T-helper 2 cell treated with Interferon-gamma antibody and Interleukin-4, amounts not matched to agents 5 μg/mL and 100 μg/mL, for 36 hours (primary cell): Measurements from ENCODE around the gene IFIT1.

Experiments
- DNase-seq: peaks from one replicate; pipeline ENCODE4 v3.0.0; 2021; ENCODE audit warnings: low spot score
- H3K27ac Mint-ChIP-seq: one replicate; pipeline ENCODE4 v1.8.0; 2021; ENCODE audit warnings: mild to moderate bottlenecking, mixed read lengths
- H3K27me3 Mint-ChIP-seq: one replicate; pipeline ENCODE4 v1.8.0; 2021; ENCODE audit warnings: low read depth, mixed read lengths
- H3K36me3 Mint-ChIP-seq: one replicate; pipeline ENCODE4 v1.8.0; 2021; ENCODE audit warnings: low read depth, mixed read lengths
- H3K4me1 Mint-ChIP-seq: one replicate; pipeline ENCODE4 v1.8.0; 2021; ENCODE audit warnings: low read depth, mixed read lengths
- H3K4me3 Mint-ChIP-seq: one replicate; pipeline ENCODE4 v1.8.0; 2022; ENCODE audit warnings: mild to moderate bottlenecking, moderate library complexity, mixed read lengths
- H3K9me3 Mint-ChIP-seq: one replicate; pipeline ENCODE4 v1.8.0; 2021; ENCODE audit warnings: mixed read lengths

IFIT1 gene

DNA sequence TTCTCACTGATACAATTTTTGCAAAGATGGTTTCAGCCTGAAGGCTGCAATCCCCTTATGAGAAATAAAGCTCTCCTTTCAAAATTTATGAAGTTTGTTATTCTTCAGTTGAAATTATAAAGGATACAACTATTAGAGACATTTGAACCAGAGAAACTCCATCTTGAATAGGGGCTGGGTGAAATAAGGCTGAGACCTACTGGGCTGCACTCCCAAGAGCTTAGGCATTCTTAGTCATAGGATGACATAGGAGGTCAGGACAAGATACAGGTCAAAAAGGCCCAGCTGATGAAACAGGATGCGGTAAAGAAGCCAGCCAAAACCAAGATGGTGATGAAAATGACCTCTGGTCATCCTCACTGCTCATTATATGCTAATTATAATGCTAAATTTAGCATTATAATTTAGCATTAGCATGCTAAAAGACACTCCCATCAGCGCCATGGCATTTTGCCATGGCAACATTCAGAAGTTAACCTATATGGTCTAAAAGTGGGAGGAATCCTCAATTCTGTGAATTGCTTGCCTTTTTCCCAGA, 37.0 kb upstream of the IFIT1 start:
- no peak for DNase-seq
- Mint-ChIP-seq H3K27me3 (peaks cover 62% of the 10 kb centered on the region), H3K4me1 (peaks cover 18% of the 10 kb centered on the region), H3K27ac (no peak overlapping the region), H3K9me3 (no peaks in the 10 kb centered on the region), H3K4me3 (no peak overlapping the region), H3K36me3 (no peaks in the 10 kb centered on the region)

DNA sequence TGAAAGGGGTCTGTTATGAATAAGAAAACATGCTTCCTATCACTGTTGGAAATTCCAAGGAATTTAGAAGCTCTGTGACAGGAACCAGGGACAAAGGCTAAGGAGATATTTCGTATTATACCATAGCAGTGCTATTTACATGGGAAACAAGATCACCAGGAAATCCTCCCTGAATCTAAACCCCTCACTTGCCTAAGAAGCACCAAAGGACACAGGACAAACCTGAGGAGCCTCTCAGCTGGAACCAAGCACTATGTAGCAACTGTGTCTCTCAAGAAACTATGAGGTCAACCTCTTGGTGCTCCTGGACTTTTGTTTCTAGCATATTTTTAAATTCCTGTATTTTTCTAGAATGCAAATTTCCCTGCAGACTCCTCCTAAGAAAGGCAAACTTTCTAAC, 35.3 kb upstream of the IFIT1 start:
- H3K9me3 Mint-ChIP-seq = no peaks in the 10 kb centered on the region
- H3K27ac Mint-ChIP-seq = no peak overlapping the region
- H3K36me3 Mint-ChIP-seq = no peaks in the 10 kb centered on the region
- peaks cover 57% of the 10 kb centered on the region for H3K27me3 Mint-ChIP-seq
- peaks cover 3% of the 10 kb centered on the region for H3K4me1 Mint-ChIP-seq
- no peak for DNase-seq
- no peak overlapping the region for H3K4me3 Mint-ChIP-seq

DNA sequence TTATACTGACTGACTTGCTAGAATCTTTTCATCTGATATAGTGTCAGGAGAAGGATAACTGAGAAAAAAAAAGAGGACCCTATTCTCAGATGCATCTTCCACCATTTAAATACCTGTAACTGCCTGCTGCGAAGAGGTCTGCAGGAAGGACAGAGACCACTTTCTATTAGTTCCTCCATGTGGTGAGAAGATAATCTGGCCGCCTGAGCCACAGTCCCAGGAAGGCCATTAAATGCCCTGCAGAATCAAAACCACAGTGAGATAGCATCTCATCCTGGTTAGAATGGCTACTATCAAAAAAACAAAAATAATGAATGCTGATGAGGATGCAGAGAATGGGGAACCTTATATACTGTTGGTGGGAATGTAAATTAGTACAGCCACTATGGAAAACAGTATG, 34.4 kb upstream of the IFIT1 start:
- Mint-ChIP-seq H3K36me3 (no peaks in the 10 kb centered on the region), H3K4me1 (no peaks in the 10 kb centered on the region), H3K27me3 (peaks cover 48% of the 10 kb centered on the region), H3K27ac (no peak overlapping the region), H3K4me3 (no peak overlapping the region), H3K9me3 (no peaks in the 10 kb centered on the region)
- no peak for DNase-seq

DNA sequence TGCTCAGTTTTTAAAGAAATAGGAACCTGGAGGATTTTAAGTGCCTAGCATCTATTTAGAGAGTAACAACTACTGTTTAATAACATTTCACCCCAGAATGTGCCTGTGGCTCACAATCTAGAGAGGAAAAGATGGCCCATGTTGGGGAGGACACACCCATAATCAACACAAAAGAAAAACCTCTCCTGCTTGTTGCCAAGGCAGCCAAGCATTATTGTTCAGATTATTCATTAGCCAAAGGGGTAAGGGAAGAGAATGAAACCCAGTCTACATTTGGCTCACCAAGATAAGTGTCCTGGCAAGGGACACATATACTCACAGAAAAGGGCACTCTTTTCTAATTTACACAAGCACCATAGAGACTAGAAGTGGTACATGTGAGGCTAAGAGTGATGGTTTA, 32.3 kb upstream of the IFIT1 start:
- Mint-ChIP-seq H3K27me3 (peaks cover 39% of the 10 kb centered on the region), H3K9me3 (no peaks in the 10 kb centered on the region), H3K4me3 (no peak overlapping the region), H3K36me3 (no peaks in the 10 kb centered on the region), H3K4me1 (peaks cover 8% of the 10 kb centered on the region), H3K27ac (no peak overlapping the region)
- no peak for DNase-seq

DNA sequence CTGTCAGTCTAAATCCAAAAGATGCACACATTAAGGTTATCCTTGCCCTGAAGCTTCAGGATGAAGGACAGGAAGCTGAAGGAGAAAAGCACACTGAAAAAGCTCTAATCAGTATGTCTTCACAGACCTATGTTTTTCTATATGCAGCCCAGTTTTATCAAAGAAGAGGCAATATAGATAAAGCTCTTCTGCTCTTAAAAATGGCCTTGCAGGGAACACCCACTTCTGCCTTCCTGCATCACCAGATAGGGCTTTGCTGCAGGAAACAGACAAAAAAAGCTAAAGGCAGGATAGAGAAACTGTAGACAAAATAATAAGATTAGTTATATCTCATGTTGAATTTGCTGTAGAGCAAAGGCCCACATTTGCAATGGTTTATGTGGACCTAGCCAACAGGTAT, 29.5 kb upstream of the IFIT1 start:
- no peak for DNase-seq
- no peaks in the 10 kb centered on the region for H3K9me3 Mint-ChIP-seq
- H3K4me1 Mint-ChIP-seq = peaks cover 11% of the 10 kb centered on the region
- H3K36me3 Mint-ChIP-seq = no peaks in the 10 kb centered on the region
- H3K4me3 Mint-ChIP-seq = no peak overlapping the region
- H3K27ac Mint-ChIP-seq = no peak overlapping the region
- H3K27me3 Mint-ChIP-seq = peaks cover 27% of the 10 kb centered on the region

DNA sequence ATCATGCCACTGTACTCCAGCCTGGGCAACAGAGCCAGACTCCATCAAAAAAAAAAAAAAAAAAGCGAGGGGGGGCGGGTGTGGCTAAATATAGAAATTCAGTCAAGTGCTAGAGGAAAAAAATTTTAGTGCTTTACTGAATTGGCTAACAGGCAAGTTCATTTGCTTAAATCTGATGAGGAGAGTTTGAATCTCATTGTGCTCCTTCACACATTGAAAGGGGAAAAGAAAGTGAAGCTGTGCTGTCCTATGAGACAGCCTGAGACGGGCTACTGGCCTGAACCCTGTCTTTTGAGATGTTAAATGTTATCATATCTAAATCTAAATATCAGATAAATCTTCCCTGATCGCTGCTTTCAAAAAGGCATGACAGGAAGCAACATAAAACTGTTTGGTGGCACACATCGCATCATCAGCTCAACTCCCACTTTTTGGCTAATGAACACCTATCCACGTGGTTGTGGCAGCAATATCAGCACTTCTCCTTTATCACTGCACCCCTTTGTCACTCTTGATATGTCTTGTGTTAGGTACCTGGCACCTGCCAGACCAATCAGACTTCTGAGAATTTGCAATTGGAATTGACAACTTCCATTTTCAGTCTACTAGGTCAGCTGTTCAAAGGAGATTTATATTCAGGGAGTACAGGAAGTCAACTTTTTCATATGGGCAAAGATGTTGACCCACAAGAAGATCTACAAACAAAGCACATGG, 28.5 kb upstream of the IFIT1 start:
- H3K4me3 Mint-ChIP-seq = no peak overlapping the region
- peaks cover 11% of the 10 kb centered on the region for H3K4me1 Mint-ChIP-seq
- H3K27ac Mint-ChIP-seq = no peak overlapping the region
- DNase-seq = no peak
- H3K36me3 Mint-ChIP-seq = no peaks in the 10 kb centered on the region
- no peaks in the 10 kb centered on the region for H3K9me3 Mint-ChIP-seq
- H3K27me3 Mint-ChIP-seq = peaks cover 22% of the 10 kb centered on the region

DNA sequence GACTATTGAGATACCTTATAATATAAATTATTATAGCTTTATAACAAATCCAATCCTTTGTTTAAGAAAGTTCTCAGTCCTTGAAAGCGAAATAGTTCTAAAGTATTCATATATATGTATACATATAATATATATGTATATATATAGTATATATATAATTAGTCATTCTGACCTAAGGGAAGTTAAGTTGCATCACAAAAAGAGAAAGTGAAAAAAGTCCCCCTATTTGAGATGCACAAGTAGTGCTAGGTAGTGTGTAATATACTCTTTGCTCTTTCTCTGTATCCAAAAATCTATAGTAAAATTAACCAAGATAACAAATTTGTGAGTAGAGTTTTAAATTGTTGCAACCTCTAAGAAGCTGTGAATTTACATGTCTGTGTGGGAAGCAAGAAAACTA, 27.9 kb upstream of the IFIT1 start:
- Mint-ChIP-seq H3K27ac (no peak overlapping the region), H3K27me3 (peaks cover 23% of the 10 kb centered on the region), H3K9me3 (no peaks in the 10 kb centered on the region), H3K36me3 (no peaks in the 10 kb centered on the region), H3K4me1 (peaks cover 11% of the 10 kb centered on the region), H3K4me3 (no peak overlapping the region)
- no peak for DNase-seq

DNA sequence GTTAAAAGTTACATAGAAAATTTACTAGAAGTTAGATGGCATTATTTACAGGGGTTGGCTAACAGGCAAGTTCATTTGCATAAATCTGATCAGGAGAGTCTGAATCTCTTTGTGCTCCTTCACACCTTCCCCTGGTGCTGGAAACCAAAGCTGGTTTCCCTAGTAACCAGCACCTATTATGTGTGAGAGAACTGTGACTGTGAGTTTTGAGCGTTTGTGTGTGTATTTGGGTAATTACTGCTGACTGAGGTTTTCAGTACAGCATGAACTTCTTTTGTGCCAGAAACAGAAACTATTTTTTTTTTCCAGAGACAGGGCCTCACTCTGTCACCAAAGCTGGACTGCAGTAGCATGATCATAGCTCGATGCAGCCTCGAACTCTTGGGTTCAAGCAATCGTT, 24.9 kb upstream of the IFIT1 start:
- H3K27me3 Mint-ChIP-seq = peaks cover 24% of the 10 kb centered on the region
- peaks cover 11% of the 10 kb centered on the region for H3K4me1 Mint-ChIP-seq
- H3K36me3 Mint-ChIP-seq = no peaks in the 10 kb centered on the region
- DNase-seq = no peak
- no peak overlapping the region for H3K27ac Mint-ChIP-seq
- H3K9me3 Mint-ChIP-seq = no peaks in the 10 kb centered on the region
- no peak overlapping the region for H3K4me3 Mint-ChIP-seq

DNA sequence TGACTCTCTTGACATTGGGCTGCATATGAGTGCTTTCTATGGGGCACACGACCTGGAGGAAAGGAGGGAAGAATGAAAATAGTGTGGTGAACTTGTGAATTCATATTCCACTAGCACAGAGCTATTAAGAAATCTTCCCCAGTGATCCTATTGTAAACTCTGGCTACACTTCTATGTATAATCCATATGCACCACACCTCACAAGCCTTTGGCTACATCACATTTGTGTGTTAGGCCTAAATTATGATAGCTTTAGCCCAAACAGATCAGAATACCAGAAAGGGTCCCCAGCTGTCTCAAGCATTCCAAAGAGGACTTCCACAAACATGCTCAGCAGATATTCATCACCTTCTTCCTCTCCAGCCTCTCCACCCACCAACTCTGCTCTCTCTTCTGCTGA, 24.3 kb upstream of the IFIT1 start:
- H3K4me3 Mint-ChIP-seq = no peak overlapping the region
- DNase-seq = no peak
- H3K27ac Mint-ChIP-seq = no peak overlapping the region
- no peaks in the 10 kb centered on the region for H3K9me3 Mint-ChIP-seq
- H3K4me1 Mint-ChIP-seq = peaks cover 11% of the 10 kb centered on the region
- H3K36me3 Mint-ChIP-seq = no peaks in the 10 kb centered on the region
- H3K27me3 Mint-ChIP-seq = peaks cover 29% of the 10 kb centered on the region

DNA sequence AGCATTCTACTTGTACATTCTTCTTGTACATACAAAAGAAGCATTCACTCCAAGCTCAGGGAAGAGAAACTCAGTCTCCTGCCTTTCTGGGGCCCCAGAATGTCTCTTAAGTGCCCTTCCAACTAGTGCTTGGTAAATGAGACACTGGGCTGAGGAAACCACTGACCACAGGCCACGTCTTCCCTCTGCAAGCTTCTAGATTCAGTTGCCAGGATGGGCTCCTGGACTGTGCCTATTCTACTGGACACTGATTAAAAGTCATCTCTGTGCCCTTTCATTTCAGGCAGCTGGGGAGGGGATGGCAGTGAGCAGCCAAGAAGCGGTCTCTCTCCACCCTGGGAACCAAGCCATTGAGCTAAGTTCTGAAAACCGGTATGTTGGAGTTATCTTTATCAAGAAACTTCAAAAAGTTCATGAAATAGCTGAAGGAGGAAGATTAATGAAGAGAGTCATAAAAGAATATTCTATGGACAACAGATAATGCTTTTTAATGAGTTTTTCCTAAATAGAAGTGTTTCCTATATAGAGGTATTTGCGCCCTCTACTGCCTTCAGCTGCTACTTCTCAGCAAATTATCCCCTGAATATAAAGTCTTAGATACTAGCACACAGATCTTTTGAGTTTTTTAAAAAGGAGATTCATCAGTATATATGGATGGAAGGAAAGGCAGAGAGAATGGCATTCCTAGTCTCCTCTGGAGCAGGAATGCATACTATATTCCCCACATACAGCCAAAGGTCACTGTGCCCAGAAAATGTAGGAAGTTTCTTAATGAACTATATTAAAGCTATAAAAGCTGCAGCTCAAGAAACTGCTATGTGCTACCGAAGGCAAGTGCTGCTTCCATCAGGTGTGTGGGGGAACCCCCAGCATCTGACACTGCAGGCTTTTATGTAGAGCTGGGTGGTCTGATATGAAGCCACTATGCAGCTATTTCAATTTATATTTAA, 23.0 kb upstream of the IFIT1 start:
- DNase-seq = no peak
- H3K9me3 Mint-ChIP-seq = no peaks in the 10 kb centered on the region
- H3K27ac Mint-ChIP-seq = no peak overlapping the region
- peaks cover 7% of the 10 kb centered on the region for H3K4me1 Mint-ChIP-seq
- H3K4me3 Mint-ChIP-seq = no peak overlapping the region
- no peaks in the 10 kb centered on the region for H3K36me3 Mint-ChIP-seq
- peaks cover 33% of the 10 kb centered on the region for H3K27me3 Mint-ChIP-seq

DNA sequence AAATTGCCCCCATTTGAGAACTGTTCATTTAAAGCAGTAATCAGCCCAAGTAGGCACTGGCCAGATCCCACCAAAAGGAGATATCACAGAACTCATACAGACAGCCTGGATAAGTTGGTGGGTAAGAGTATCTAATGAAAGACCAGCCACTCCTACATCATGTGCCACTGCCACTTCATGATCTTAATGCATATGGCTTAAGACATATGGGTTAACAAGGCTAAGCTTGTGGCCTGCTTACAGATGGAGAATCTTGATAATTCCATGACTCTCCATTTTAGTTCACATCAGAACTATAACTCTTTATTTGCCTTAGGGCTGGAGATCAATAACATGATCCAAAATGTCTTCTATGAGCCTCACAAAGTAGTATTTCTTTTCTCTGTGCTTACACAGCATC, 21.3 kb upstream of the IFIT1 start:
- Mint-ChIP-seq H3K27ac (no peak overlapping the region), H3K4me3 (no peak overlapping the region), H3K27me3 (peaks cover 28% of the 10 kb centered on the region), H3K9me3 (no peaks in the 10 kb centered on the region), H3K4me1 (peaks cover 2% of the 10 kb centered on the region), H3K36me3 (no peaks in the 10 kb centered on the region)
- no peak for DNase-seq

DNA sequence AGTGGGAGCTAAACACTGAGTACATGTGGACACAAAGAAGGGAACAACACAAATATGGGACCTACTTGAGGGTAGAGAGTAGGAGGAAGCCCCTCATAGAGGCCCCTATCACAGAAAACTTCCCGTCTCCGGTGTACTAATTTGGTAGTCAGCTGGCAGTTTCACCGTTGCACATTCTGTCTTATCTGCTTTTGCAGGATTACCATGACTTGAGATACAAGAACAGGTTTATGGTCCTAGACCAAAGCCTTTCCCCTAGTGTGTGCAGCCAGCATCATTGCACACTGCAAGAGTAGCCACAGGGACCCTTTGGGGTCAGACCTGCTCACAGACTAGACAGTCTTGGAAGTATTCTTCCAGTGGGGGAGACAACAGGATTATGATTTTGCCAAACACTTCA, 20.4 kb upstream of the IFIT1 start:
- no peaks in the 10 kb centered on the region for H3K36me3 Mint-ChIP-seq
- peaks cover 30% of the 10 kb centered on the region for H3K27me3 Mint-ChIP-seq
- H3K4me3 Mint-ChIP-seq = no peak overlapping the region
- H3K4me1 Mint-ChIP-seq = peaks cover 2% of the 10 kb centered on the region
- DNase-seq = no peak
- H3K9me3 Mint-ChIP-seq = no peaks in the 10 kb centered on the region
- no peak overlapping the region for H3K27ac Mint-ChIP-seq

DNA sequence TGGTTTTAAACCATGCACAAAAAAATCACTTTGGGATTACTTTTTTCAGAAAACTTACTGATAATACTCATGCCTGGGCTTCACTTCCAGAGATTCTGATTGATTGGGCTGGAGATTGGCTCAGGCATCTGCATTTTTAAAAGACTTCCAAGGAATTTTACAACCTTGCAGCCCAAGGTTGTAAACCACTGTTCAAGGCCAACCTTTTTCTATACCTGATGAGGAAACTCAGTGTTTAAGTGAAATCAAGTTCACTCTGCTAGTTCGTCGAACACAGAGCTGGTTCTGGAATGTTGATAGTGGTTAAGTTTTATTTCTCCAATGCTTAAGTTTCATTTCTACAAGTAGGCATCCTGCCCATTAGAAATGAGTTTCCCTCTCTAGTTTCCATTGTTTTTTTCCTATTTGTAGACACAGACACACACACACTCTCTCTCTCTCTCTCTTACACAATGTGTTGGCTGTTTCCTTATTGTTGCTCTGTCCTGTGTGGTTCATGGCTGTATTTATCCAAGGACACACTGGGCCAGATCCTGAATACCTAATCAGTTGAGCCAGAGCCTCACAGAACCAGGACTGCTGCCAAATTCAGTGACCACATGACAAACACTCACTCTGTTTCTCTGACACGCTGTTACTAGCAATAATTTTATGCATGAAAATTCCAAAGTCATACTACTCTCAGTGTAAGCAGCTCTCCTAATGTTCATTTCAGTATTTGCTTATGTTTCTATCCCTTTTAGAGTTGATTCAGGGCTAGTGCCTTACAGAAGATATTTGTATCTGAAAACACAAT, 18.3 kb upstream of the IFIT1 start:
- no peaks in the 10 kb centered on the region for H3K4me1 Mint-ChIP-seq
- H3K27me3 Mint-ChIP-seq = peaks cover 32% of the 10 kb centered on the region
- no peak overlapping the region for H3K4me3 Mint-ChIP-seq
- no peaks in the 10 kb centered on the region for H3K36me3 Mint-ChIP-seq
- H3K27ac Mint-ChIP-seq = no peak overlapping the region
- no peaks in the 10 kb centered on the region for H3K9me3 Mint-ChIP-seq
- DNase-seq = no peak

DNA sequence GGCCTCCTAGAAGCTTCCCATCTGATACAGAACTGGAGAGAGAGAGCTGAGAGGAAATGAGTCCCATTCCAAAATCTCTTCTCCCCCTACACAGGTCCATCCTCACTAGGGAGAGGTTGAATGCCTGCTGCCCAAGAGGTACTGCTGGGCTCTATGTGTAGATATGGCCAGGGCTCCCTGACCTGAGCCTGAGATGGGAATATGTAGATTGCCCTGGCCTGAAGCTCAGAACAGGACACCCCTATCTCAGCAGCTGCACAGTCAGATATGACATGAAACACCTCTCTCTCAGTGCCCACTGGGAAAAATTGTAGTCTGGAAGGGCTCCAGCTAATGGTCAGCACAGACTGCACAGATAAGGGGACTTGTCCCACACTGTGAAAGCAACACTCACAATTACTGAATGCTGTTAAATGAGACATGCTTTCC, 17.7 kb upstream of the IFIT1 start:
- Mint-ChIP-seq H3K27me3 (peaks cover 32% of the 10 kb centered on the region), H3K4me3 (no peak overlapping the region), H3K36me3 (no peaks in the 10 kb centered on the region), H3K9me3 (no peaks in the 10 kb centered on the region), H3K27ac (no peak overlapping the region), H3K4me1 (no peaks in the 10 kb centered on the region)
- DNase-seq = no peak
